Prostate gland (tissue), 2 donors: ENCODE results near the gene SFTPD.
"Not testable (repeated sequence)": the region's sequence is repeated elsewhere in the genome, so short reads cannot be mapped to it uniquely, and the experiment has no call there.

Experiments
- POLR2AphosphoS5 ChIP-seq: sonication (generic); formaldehyde crosslinking; IDR thresholded peaks from one replicate; pipeline ENCODE4 v1.6.1; 2017; ENCODE audit warnings: antibody characterized with exemption
- TF ChIP-seq, protein P1 (sequence below), 4 experiments: fragments of 200-600 bp in 2 of 4; fragments of 450-650 bp in 2 of 4; sonication (generic) in 2 of 4; IDR thresholded peaks; 1 replicate in 3 of 4; 2 replicates in 1 of 4; pipeline ENCODE4 v1.5.1; 2016 to 2019; ENCODE audit warnings: antibody characterized with exemption in 4 of 4, mild to moderate bottlenecking in 2 of 4, moderate library complexity in 2 of 4

DNA sequence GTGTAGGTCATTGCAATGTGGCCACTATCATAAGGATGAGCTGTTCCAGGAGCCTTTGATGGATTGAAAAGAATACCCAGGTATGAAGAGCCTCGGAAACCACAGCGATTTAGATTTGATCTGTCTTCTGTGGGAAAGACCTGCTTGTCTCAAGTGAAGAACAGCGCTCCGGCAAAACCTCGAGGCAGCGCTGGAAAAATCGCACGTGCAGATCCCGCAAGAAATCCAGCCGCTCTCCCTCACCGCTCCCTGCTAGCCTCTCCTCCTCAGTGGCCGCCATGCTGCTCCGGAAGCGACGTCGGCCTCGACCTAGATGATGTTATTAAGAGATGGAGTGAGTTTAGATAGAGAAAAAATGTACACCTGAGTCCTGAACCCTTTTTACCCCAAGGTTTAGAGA, 56.0 kb downstream of the SFTPD start:
- TF ChIP-seq, protein P1, sequence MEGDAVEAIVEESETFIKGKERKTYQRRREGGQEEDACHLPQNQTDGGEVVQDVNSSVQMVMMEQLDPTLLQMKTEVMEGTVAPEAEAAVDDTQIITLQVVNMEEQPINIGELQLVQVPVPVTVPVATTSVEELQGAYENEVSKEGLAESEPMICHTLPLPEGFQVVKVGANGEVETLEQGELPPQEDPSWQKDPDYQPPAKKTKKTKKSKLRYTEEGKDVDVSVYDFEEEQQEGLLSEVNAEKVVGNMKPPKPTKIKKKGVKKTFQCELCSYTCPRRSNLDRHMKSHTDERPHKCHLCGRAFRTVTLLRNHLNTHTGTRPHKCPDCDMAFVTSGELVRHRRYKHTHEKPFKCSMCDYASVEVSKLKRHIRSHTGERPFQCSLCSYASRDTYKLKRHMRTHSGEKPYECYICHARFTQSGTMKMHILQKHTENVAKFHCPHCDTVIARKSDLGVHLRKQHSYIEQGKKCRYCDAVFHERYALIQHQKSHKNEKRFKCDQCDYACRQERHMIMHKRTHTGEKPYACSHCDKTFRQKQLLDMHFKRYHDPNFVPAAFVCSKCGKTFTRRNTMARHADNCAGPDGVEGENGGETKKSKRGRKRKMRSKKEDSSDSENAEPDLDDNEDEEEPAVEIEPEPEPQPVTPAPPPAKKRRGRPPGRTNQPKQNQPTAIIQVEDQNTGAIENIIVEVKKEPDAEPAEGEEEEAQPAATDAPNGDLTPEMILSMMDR (IDR thresholded peaks at IDR 0.05) = not testable (repeated sequence)
- not testable (repeated sequence) for TF ChIP-seq POLR2AphosphoS5
